GM19438 (cell line): ENCODE measurements around the gene THSD7B.

Experiments
- ATAC-seq: cut with Tn5 transposase; IDR thresholded peaks from one replicate; pipeline ENCODE4 v1.9.1; 2021; ENCODE audit warnings: low read depth; ENCODE audit not compliant: unreplicated experiment

Gene THSD7B

GRCh38 chr2:136798766-136799165 is 33.4 kb downstream of the THSD7B start:
- no peak for ATAC-seq

- no peak for ATAC-seq
These were observed 36.3 kb downstream of the THSD7B start for GRCh38 chr2:136801661-136802060.

GRCh38 chr2:136809998-136810397 is 44.7 kb downstream of the THSD7B start:
- ATAC-seq, result no peak

GRCh38 chr2:136818839-136819238 is 53.5 kb downstream of the THSD7B start:
- no peak for ATAC-seq

GRCh38 chr2:136823291-136823690 is 57.9 kb downstream of the THSD7B start:
- ATAC-seq, result no peak

- ATAC-seq, result no peak
These were observed 62.8 kb downstream of the THSD7B start for GRCh38 chr2:136828162-136828561.

- no peak for ATAC-seq
These were observed 63.4 kb downstream of the THSD7B start for GRCh38 chr2:136828774-136829173.

- ATAC-seq, result no peak
These were observed 79.2 kb downstream of the THSD7B start for GRCh38 chr2:136844546-136844945.

GRCh38 chr2:136858656-136859055 is 93.3 kb downstream of the THSD7B start:
- ATAC-seq, result no peak

- ATAC-seq, result no peak
These were observed 95.2 kb downstream of the THSD7B start for GRCh38 chr2:136860443-136860958.

GRCh38 chr2:136863468-136863867 is 98.1 kb downstream of the THSD7B start:
- ATAC-seq, result no peak

GRCh38 chr2:136863874-136864273 is 98.5 kb downstream of the THSD7B start:
- ATAC-seq, result no peak

GRCh38 chr2:136871424-136871823 is 106.1 kb downstream of the THSD7B start:
- no peak for ATAC-seq

- no peak for ATAC-seq
These were observed 108.9 kb downstream of the THSD7B start for GRCh38 chr2:136874258-136874657.

GRCh38 chr2:136891100-136891499 is 125.8 kb downstream of the THSD7B start:
- no peak for ATAC-seq

GRCh38 chr2:136894007-136894634 is 128.8 kb downstream of the THSD7B start:
- ATAC-seq, result no peak

GRCh38 chr2:136901732-136902131 is 136.4 kb downstream of the THSD7B start:
- no peak for ATAC-seq

GRCh38 chr2:136905779-136906178 is 140.4 kb downstream of the THSD7B start:
- ATAC-seq, result no peak

GRCh38 chr2:136909777-136910176 is 144.4 kb downstream of the THSD7B start:
- no peak for ATAC-seq

GRCh38 chr2:136916131-136916530 is 150.8 kb downstream of the THSD7B start:
- ATAC-seq, result no peak

- ATAC-seq, result no peak
These were observed 152.1 kb downstream of the THSD7B start for GRCh38 chr2:136917411-136917881.

GRCh38 chr2:136919682-136920081 is 154.3 kb downstream of the THSD7B start:
- ATAC-seq, result no peak
